GM12878 (cell line): ENCODE results near the gene CCDC127. TPM values are rescaled to one million over a fixed set of nuclear protein-coding genes. Genes with fewer than 3 reads are reported as not detected.
A peak's percentile ranks its signal among the peaks of the same experiment; 100 is the strongest.

ENCODE experiments used
- ATAC-seq: fragments of 200-7000 bp; cut with Tn5 transposase; 3 replicates; pipeline ENCODE4 v1.9.1; 2020; ENCODE audit warnings: mild to moderate bottlenecking, moderate library complexity
- BruUV-seq: library from RNA; stranded (reverse); fragments of 400-500 nt; replicated peaks from 2 replicates; lab custom pipeline; 2021; lab: Mats Ljungman, UMichigan
- CTCF ChIA-PET: fragments of 300-600 bp; sonication (Branson Sonifier 250); formaldehyde crosslinking; extraction: SDS; loops from one replicate; lab custom pipeline; 2021; ENCODE audit warnings: inconsistent platforms; lab: Yijun Ruan, JAX
- POLR2A ChIA-PET: fragments of 350-600 bp; formaldehyde crosslinking; extraction: SDS; loops from one replicate; lab custom pipeline; 2021; ENCODE audit warnings: inconsistent platforms; lab: Charles Lee
- RAD21 ChIA-PET: fragments of 300-600 bp; sonication (Branson Sonifier 250); formaldehyde crosslinking; loops from one replicate; lab custom pipeline; 2023; ENCODE audit warnings: antibody characterized with exemption; ENCODE audit not compliant: unreplicated experiment; lab: Charles Lee
- SMC1A ChIA-PET: fragments of 300-600 bp; sonication (Branson Sonifier 250); formaldehyde crosslinking; loops from one replicate; lab custom pipeline; 2023; ENCODE audit not compliant: unreplicated experiment, uncharacterized antibody; lab: Charles Lee
- DNase-seq: peaks from one replicate; pipeline ENCODE4 v3.0.0-alpha.2; 2011; ENCODE audit warnings: low read depth, low spot score
- FAIRE-seq: peaks from 3 replicates; lab custom pipeline; 2011; peaks lifted over from hg19 to GRCh38; lab: Jason Lieb, UNC
- H2AFZ ChIP-seq: 2 replicates; pipeline ENCODE4 v1.6.0; 2011; ENCODE audit warnings: low read depth, low read length, control low read depth; ENCODE audit not compliant: control insufficient read depth
- H3K27ac ChIP-seq: 2 replicates; pipeline ENCODE4 v1.5.1; 2011; ENCODE audit warnings: control low read depth; ENCODE audit not compliant: control insufficient read depth, insufficient read depth
- H3K27me3 ChIP-seq, 2 experiments: replicated peaks in 1 of 2; 2 replicates each; pipeline versions ENCODE4 v1.6.0 to v1.6.1; 2011; ENCODE audit warnings: low read length in 1 of 2; ENCODE audit not compliant: control insufficient read depth in 2 of 2, insufficient read depth in 2 of 2
- H3K36me3 ChIP-seq, 2 experiments: 2 replicates each; pipeline ENCODE4 v1.5.1; 2011; ENCODE audit warnings: low read length in 1 of 2; ENCODE audit not compliant: control insufficient read depth in 2 of 2, insufficient read depth in 2 of 2
- H3K4me1 ChIP-seq: 2 replicates; pipeline ENCODE4 v1.6.1; 2011; ENCODE audit warnings: mild to moderate bottlenecking, low read length, moderate library complexity, mixed read lengths; ENCODE audit not compliant: control insufficient read depth, insufficient read depth
- H3K4me2 ChIP-seq: 2 replicates; pipeline ENCODE4 v1.6.0; 2011; ENCODE audit warnings: control low read depth; ENCODE audit not compliant: control insufficient read depth, insufficient read depth
- H3K4me3 ChIP-seq: fragments of 200-600 bp; sonication (generic); 2 replicates; pipeline ENCODE4 v1.5.1; 2016
- H3K79me2 ChIP-seq: 2 replicates; pipeline ENCODE4 v1.6.0; 2011; ENCODE audit warnings: low read length; ENCODE audit not compliant: control insufficient read depth, insufficient read depth
- H3K9ac ChIP-seq: 2 replicates; pipeline ENCODE4 v1.8.0; 2011; ENCODE audit warnings: low read length, control low read depth, mixed read lengths; ENCODE audit not compliant: control insufficient read depth, insufficient read depth
- H3K9me3 ChIP-seq: replicated peaks from 3 replicates; pipeline ENCODE4 v1.5.1; 2011; ENCODE audit warnings: mild to moderate bottlenecking, low read length; ENCODE audit not compliant: control insufficient read depth, insufficient read depth
- H4K20me1 ChIP-seq: 2 replicates; pipeline ENCODE4 v1.6.0; 2011; ENCODE audit not compliant: control insufficient read depth, insufficient read depth
- CHD1 ChIP-seq: IDR thresholded peaks from 2 replicates; pipeline ENCODE4 v1.6.1; 2012; ENCODE audit warnings: low read depth, low read length, improper control_type of control experiment
- EGR1 ChIP-seq, 2 experiments: IDR thresholded peaks; 1 replicate in 1 of 2; 2 replicates in 1 of 2; pipeline ENCODE4 v1.6.1; 2011 to 2012; ENCODE audit warnings: low read depth in 2 of 2, low read length in 2 of 2, borderline replicate concordance in 1 of 2, mild to moderate bottlenecking in 1 of 2, moderate library complexity in 1 of 2
- EP300 ChIP-seq, 2 experiments: fragments of 150-350 bp in 1 of 2; IDR thresholded peaks; 2 replicates each; pipeline ENCODE4 v1.6.1; 2011 to 2012; ENCODE audit warnings: low read depth in 2 of 2, low read length in 2 of 2, borderline replicate concordance in 1 of 2, improper control_type of control experiment in 1 of 2, inconsistent platforms in 1 of 2; ENCODE audit not compliant: control insufficient read depth in 1 of 2
- FOXM1 ChIP-seq: IDR thresholded peaks from 2 replicates; pipeline ENCODE4 v1.6.1; 2012; ENCODE audit warnings: low read depth, mild to moderate bottlenecking, inconsistent platforms, low read length, moderate library complexity
- NBN ChIP-seq: fragments of 450-650 bp; IDR thresholded peaks from 2 replicates; pipeline ENCODE4 v1.6.1; 2016
- NKRF ChIP-seq: fragments of 450-650 bp; conservative IDR thresholded peaks from 2 replicates; pipeline ENCODE4 v1.6.1; 2017; ENCODE audit warnings: mild to moderate bottlenecking, moderate library complexity
- RBBP5 ChIP-seq: fragments of 200-600 bp; sonication (generic); conservative IDR thresholded peaks from 2 replicates; pipeline ENCODE4 v1.6.1; 2016
- WGBS: methylation state at CpG from one replicate; pipeline ENCODE4 v1.1.6; 2016; ENCODE audit warnings: low lambda C conversion rate; ENCODE audit not compliant: insufficient replicate concordance, insufficient coverage; ENCODE audit errors: missing lambda C conversion rate; 5-methylcytosine and 5-hydroxymethylcytosine counted together
- in situ Hi-C: fragments of 300-500 bp; cut with MboI; formaldehyde crosslinking; loops from 9 replicates; pipeline ENCODE4 v1.14.3; 2018; ENCODE audit warnings: mixed read lengths
- intact Hi-C: fragments of 100-400 bp; cut with micrococcal nuclease; formaldehyde crosslinking; loops from one replicate; pipeline ENCODE4 v1.14.2; 2022; ENCODE audit not compliant: unreplicated experiment
- polyA plus RNA-seq, 11 experiments: library from polyadenylated mRNA; depleted of rRNA in 4 of 11; unstranded in 6 of 11; stranded (reverse) in 5 of 11; fragments of >200 nt; fragmentation: Nextera tagmentation in 4 of 11; fragmentation: Illumina TruSeq in 1 of 11; extraction: Ambion mirVana in 4 of 11; extraction: Trizol in 1 of 11; gene quantifications; 1 replicate in 1 of 11; 2 replicates in 10 of 11; pipeline versions ENCODE4 v1.2.1 to v1.2.3, GENCODE V29; 2011 to 2016; ENCODE audit warnings: inconsistent platforms in 2 of 11, missing spikeins in 2 of 11, low read depth in 1 of 11
- total RNA-seq, 4 experiments: library from RNA; depleted of rRNA in 3 of 4; stranded (reverse); fragments of >200 nt in 3 of 4; fragmentation: Illumina TruSeq in 1 of 4; extraction: Trizol in 1 of 4; gene quantifications; 2 replicates each; pipeline versions ENCODE4 v1.2.1 to v1.2.3, GENCODE V29; 2013 to 2021
- TF ChIP-seq, protein P1 (sequence below): IDR thresholded peaks from 2 replicates; pipeline ENCODE4 v1.6.1; 2012; ENCODE audit warnings: mild to moderate bottlenecking, low read depth, low read length
- TF ChIP-seq, protein P2 (sequence below): fragments of 450-650 bp; IDR thresholded peaks from 2 replicates; pipeline ENCODE4 v1.6.1; 2017; ENCODE audit warnings: mild to moderate bottlenecking, low read depth, inconsistent platforms; ENCODE audit not compliant: poor library complexity, severe bottlenecking

The CCDC127 gene
- total and polyA plus RNA-seq, 10 of the 15 experiments (the other 5 are each of a cell fraction or from before 2014, with no cell fraction given) = 1.9 to 6.9 (median 2.9) TPM

DNA sequence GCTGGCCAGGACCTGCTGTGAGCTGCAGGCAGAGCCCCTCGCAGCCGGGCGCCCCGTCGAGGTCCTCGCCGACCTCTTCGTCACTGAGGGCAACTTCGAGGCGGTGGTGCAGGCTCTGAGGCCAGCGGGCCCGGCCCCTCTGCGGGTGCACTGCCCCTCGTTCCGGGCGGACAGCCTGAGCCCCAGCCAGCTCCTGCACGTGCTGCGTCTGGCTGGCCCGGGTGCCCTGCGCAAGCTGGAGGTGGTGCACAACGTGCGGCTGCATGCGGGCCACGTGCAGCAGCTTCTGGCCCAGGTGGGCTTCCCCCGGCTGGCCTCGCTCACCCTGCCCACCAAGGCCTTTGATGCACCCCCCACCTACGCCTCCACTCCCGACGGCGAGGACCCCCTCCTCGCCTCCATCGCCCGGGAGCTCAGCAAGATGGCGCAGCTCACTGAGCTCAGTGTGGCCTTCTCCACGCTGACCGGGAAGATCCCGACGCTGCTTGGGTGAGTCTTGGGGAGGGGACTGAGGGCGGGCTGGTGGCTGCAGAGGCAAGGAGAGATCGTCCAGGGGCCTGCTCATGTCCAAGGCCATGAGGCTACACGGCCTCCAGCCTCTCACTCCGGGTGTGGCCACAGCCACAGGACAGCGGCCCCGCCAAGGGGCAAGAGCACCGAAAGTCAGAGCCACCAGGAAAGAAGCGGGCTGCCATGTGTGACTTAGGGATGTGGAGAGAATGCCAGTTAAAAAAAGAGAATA lies 25.8 kb downstream of the CCDC127 start:
- ChIA-PET CTCF (no interaction called here), RAD21 (no interaction called here), SMC1A (no interaction called here), POLR2A (no interaction called here)
- H2AFZ ChIP-seq = peak overlapping the region; percentile 66; the same call in 1 of the 2 replicates
- BruUV-seq = no TSS peak
- 80% methylated on average over 29 of the region's 46 CpGs for WGBS
- TF ChIP-seq NBN (no peak), NKRF (no peak), EGR1 (IDR thresholded peaks at IDR 0.05; ENCODE audit: borderline replicate concordance in 1 of 2, low read depth in 2 of 2, low read length in 2 of 2) (no peak), EP300 (IDR thresholded peaks at IDR 0.05; ENCODE audit: borderline replicate concordance in 1 of 2, control insufficient read depth in 1 of 2, low read depth in 2 of 2, low read length in 2 of 2) (no peak), FOXM1 (no peak), RBBP5 (no peak), CHD1 (no peak)
- TF ChIP-seq, protein P1, sequence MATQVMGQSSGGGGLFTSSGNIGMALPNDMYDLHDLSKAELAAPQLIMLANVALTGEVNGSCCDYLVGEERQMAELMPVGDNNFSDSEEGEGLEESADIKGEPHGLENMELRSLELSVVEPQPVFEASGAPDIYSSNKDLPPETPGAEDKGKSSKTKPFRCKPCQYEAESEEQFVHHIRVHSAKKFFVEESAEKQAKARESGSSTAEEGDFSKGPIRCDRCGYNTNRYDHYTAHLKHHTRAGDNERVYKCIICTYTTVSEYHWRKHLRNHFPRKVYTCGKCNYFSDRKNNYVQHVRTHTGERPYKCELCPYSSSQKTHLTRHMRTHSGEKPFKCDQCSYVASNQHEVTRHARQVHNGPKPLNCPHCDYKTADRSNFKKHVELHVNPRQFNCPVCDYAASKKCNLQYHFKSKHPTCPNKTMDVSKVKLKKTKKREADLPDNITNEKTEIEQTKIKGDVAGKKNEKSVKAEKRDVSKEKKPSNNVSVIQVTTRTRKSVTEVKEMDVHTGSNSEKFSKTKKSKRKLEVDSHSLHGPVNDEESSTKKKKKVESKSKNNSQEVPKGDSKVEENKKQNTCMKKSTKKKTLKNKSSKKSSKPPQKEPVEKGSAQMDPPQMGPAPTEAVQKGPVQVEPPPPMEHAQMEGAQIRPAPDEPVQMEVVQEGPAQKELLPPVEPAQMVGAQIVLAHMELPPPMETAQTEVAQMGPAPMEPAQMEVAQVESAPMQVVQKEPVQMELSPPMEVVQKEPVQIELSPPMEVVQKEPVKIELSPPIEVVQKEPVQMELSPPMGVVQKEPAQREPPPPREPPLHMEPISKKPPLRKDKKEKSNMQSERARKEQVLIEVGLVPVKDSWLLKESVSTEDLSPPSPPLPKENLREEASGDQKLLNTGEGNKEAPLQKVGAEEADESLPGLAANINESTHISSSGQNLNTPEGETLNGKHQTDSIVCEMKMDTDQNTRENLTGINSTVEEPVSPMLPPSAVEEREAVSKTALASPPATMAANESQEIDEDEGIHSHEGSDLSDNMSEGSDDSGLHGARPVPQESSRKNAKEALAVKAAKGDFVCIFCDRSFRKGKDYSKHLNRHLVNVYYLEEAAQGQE = no peak
- TF ChIP-seq, protein P2, sequence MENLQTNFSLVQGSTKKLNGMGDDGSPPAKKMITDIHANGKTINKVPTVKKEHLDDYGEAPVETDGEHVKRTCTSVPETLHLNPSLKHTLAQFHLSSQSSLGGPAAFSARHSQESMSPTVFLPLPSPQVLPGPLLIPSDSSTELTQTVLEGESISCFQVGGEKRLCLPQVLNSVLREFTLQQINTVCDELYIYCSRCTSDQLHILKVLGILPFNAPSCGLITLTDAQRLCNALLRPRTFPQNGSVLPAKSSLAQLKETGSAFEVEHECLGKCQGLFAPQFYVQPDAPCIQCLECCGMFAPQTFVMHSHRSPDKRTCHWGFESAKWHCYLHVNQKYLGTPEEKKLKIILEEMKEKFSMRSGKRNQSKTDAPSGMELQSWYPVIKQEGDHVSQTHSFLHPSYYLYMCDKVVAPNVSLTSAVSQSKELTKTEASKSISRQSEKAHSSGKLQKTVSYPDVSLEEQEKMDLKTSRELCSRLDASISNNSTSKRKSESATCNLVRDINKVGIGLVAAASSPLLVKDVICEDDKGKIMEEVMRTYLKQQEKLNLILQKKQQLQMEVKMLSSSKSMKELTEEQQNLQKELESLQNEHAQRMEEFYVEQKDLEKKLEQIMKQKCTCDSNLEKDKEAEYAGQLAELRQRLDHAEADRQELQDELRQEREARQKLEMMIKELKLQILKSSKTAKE = no peak
- peak overlapping the region; percentile 86 for H3K4me2 ChIP-seq
- no peaks in the 10 kb centered on the region; the same call in 1 of the 2 replicates for H4K20me1 ChIP-seq
- FAIRE-seq = no peak
- no peak for DNase-seq
- no peaks in the 10 kb centered on the region; a peak in 1 of 4 replicates for H3K27me3 ChIP-seq
- no peak for ATAC-seq
- no peaks in the 10 kb centered on the region for H3K9me3 ChIP-seq
- intact Hi-C loops = no loop called here
- no peaks in the 10 kb centered on the region for H3K79me2 ChIP-seq
- in situ Hi-C loops = no loop called here
- peaks cover 32% of the 10 kb centered on the region for H3K4me1 ChIP-seq
- H3K9ac ChIP-seq = no peak overlapping the region
- no peak overlapping the region for H3K4me3 ChIP-seq
- no peak overlapping the region for H3K27ac ChIP-seq
- H3K36me3 ChIP-seq = no peaks in the 10 kb centered on the region
